B cell (primary cell): ENCODE data around the gene MAG. TPM values are rescaled to one million over a fixed set of nuclear protein-coding genes. Genes with fewer than 3 reads are reported as not detected.

Source experiments
- ATAC-seq: fragments of 200-7000 bp; cut with Tn5 transposase; one replicate; pipeline ENCODE4 v1.10.0; 2021; ENCODE audit warnings: low read depth, mild to moderate bottlenecking, moderate number of reproducible peaks, moderate library complexity
- CTCF ChIA-PET: fragments of 350-600 bp; sonication (Branson Sonifier 250); formaldehyde crosslinking; loops from one replicate; lab custom pipeline; 2021; ENCODE audit warnings: antibody characterized with exemption, inconsistent platforms; lab: Charles Lee
- POLR2A ChIA-PET: fragments of 350-600 bp; sonication (Branson Sonifier 250); formaldehyde crosslinking; loops from one replicate; lab custom pipeline; 2021; ENCODE audit warnings: antibody characterized with exemption; lab: Charles Lee
- DNase-seq: peaks from one replicate; pipeline ENCODE4 v3.0.0; 2013
- H2AFZ ChIP-seq: 2 replicates; pipeline ENCODE4 v1.6.1; 2012; ENCODE audit warnings: mild to moderate bottlenecking, low read depth, low read length; ENCODE audit not compliant: insufficient read depth, poor library complexity, severe bottlenecking
- H3K27ac ChIP-seq, 2 donors: 1 replicate in 1 of 2; 2 replicates in 1 of 2; pipeline ENCODE4 v1.5.1; 2012 to 2013; ENCODE audit warnings: low read length in 2 of 2, mild to moderate bottlenecking in 2 of 2, moderate library complexity in 1 of 2
- H3K27me3 ChIP-seq, 4 experiments: fragments of 200-600 bp in 1 of 4; sonication (generic) in 1 of 4; replicated peaks in 1 of 4; 1 replicate in 2 of 4; 2 replicates in 2 of 4; pipeline versions ENCODE4 v1.6.1 to v1.7.0; 2013 to 2016; ENCODE audit warnings: low read length in 3 of 4, mild to moderate bottlenecking in 2 of 4, mixed read lengths in 1 of 4, moderate library complexity in 1 of 4; ENCODE audit not compliant: insufficient read depth in 4 of 4, control insufficient read depth in 3 of 4; ENCODE audit errors: control extremely low read depth in 1 of 4
- H3K36me3 ChIP-seq, 2 experiments: replicated peaks in 1 of 2; 1 replicate in 1 of 2; 2 replicates in 1 of 2; pipeline versions ENCODE4 v1.6.1 to v1.7.1; 2013; ENCODE audit warnings: low read length in 1 of 2; ENCODE audit not compliant: insufficient read depth in 2 of 2, control insufficient read depth in 1 of 2; ENCODE audit errors: control extremely low read depth in 1 of 2, extremely low read depth in 1 of 2
- H3K4me1 ChIP-seq, 2 donors: fragments of 200-600 bp in 1 of 2; sonication (generic) in 1 of 2; 1 replicate in 1 of 2; 2 replicates in 1 of 2; pipeline versions ENCODE4 v1.5.1 to v1.6.1; 2013 to 2017; ENCODE audit warnings: low read length in 2 of 2; ENCODE audit not compliant: control insufficient read depth in 2 of 2, insufficient read depth in 2 of 2
- H3K4me2 ChIP-seq: replicated peaks from 2 replicates; pipeline ENCODE3; 2012; ENCODE audit warnings: mild to moderate bottlenecking, low read depth, low read length; ENCODE audit not compliant: poor library complexity, severe bottlenecking
- H3K4me3 ChIP-seq, 5 experiments: fragments of 200-600 bp in 1 of 5; sonication (generic) in 1 of 5; 1 replicate in 3 of 5; 2 replicates in 2 of 5; pipeline versions ENCODE4 v1.5.1 to v1.7.0; 2011 to 2016; ENCODE audit warnings: low read length in 4 of 5, mild to moderate bottlenecking in 4 of 5, low read depth in 2 of 5, control low read depth in 1 of 5, moderate library complexity in 1 of 5; ENCODE audit not compliant: insufficient read depth in 1 of 5; ENCODE audit errors: control extremely low read depth in 1 of 5, extremely low read depth in 1 of 5
- H3K79me2 ChIP-seq: fragments of 200-600 bp; sonication (generic); one replicate; pipeline ENCODE4 v1.6.0; 2016; ENCODE audit warnings: low read length; ENCODE audit not compliant: control insufficient read depth, insufficient read depth
- H3K9ac ChIP-seq: fragments of 200-600 bp; sonication (generic); 2 replicates; pipeline ENCODE4 v1.6.1; 2017; ENCODE audit warnings: mild to moderate bottlenecking, low read length, moderate library complexity
- H3K9me3 ChIP-seq, 3 donors: one replicate each; pipeline versions ENCODE4 v1.6.1 to v1.7.1; 2013; ENCODE audit warnings: low read length in 2 of 3; ENCODE audit not compliant: control insufficient read depth in 2 of 3, insufficient read depth in 1 of 3; ENCODE audit errors: control extremely low read depth in 1 of 3
- H4K20me1 ChIP-seq: 2 replicates; pipeline ENCODE4 v1.6.0; 2012; ENCODE audit warnings: mild to moderate bottlenecking, low read length; ENCODE audit not compliant: insufficient read depth, control insufficient read depth, poor library complexity, severe bottlenecking
- H3K27ac Mint-ChIP-seq: one replicate; pipeline ENCODE4 v1.8.0; 2021; ENCODE audit warnings: mixed read lengths
- H3K27me3 Mint-ChIP-seq: one replicate; pipeline ENCODE4 v1.8.0; 2021; ENCODE audit warnings: mixed read lengths
- H3K4me1 Mint-ChIP-seq: one replicate; pipeline ENCODE4 v1.8.0; 2021; ENCODE audit warnings: mixed read lengths
- H3K4me3 Mint-ChIP-seq: one replicate; pipeline ENCODE4 v1.8.0; 2021; ENCODE audit warnings: mixed read lengths
- H3K9me3 Mint-ChIP-seq: one replicate; pipeline ENCODE4 v1.8.0; 2022; ENCODE audit warnings: mixed read lengths; ENCODE audit not compliant: insufficient read depth
- CTCF ChIP-seq: fragments of 200-600 bp; IDR thresholded peaks from one replicate; pipeline ENCODE4 v1.8.0; 2022; ENCODE audit warnings: antibody characterized with exemption, mild to moderate bottlenecking
- EZH2 ChIP-seq: IDR thresholded peaks from 2 replicates; pipeline ENCODE4 v1.6.1; 2012; ENCODE audit warnings: borderline replicate concordance, low read depth, mild to moderate bottlenecking, moderate library complexity, low read length; ENCODE audit not compliant: insufficient read depth, poor library complexity, severe bottlenecking
- WGBS: methylation state at CpG from one replicate; pipeline ENCODE4 v1.1.5; 2013; ENCODE audit warnings: missing lambda C conversion rate; ENCODE audit not compliant: insufficient coverage; 5-methylcytosine and 5-hydroxymethylcytosine counted together
- intact Hi-C: fragments of 100-400 bp; cut with micrococcal nuclease; formaldehyde crosslinking; loops from one replicate; pipeline ENCODE4 v1.10.0; 2022
- polyA plus RNA-seq: library from polyadenylated mRNA; depleted of rRNA; stranded (reverse); fragments of >200 nt; gene quantifications from 2 replicates; pipeline ENCODE4 v1.2.3, GENCODE V29; 2012
- total RNA-seq, 2 donors: library from RNA; stranded (reverse); fragments of 120-200 nt in 1 of 2; gene quantifications; 1 replicate in 1 of 2; 2 replicates in 1 of 2; pipeline versions ENCODE4 v1.2.3 to v1.2.4, GENCODE V29; 2013 to 2022

MAG gene
- total and polyA plus RNA-seq, 2 donors (not counting 1 experiment from before 2014, with no cell fraction given): 0.12 to 0.58 TPM

GRCh38 chr19:35309481-35310279, 17.7 kb downstream of the MAG start:
- ATAC-seq: no peak
- no peak overlapping the region for H3K4me3 Mint-ChIP-seq
- no peaks in the 10 kb centered on the region for H3K27me3 Mint-ChIP-seq
- 94% methylated on average over 41 of the region's 47 CpGs for WGBS
- Histone ChIP-seq H3K36me3 (no peaks in the 10 kb centered on the region), H3K4me3 (no peak overlapping the region), H3K27me3 (no peaks in the 10 kb centered on the region), H4K20me1 (no peaks in the 10 kb centered on the region), H3K27ac (no peak overlapping the region), H3K79me2 (peaks cover 50% of the 10 kb centered on the region), H3K9ac (no peak overlapping the region), H2AFZ (no peak overlapping the region), H3K4me1 (peaks cover 30 to 65% of the 10 kb centered on the region in 2 donors), H3K9me3 (no peaks in the 10 kb centered on the region), H3K4me2 (no peak overlapping the region)
- DNase-seq: no peak
- TF ChIP-seq EZH2: no peak
- TF ChIP-seq CTCF: no peak
- POLR2A ChIA-PET: no interaction called here
- intact Hi-C loops: no loop called here
- CTCF ChIA-PET: no interaction called here
- peaks cover 51% of the 10 kb centered on the region for H3K4me1 Mint-ChIP-seq
- no peak overlapping the region for H3K27ac Mint-ChIP-seq
- no peaks in the 10 kb centered on the region for H3K9me3 Mint-ChIP-seq

- Histone ChIP-seq H4K20me1 (no peaks in the 10 kb centered on the region), H3K9ac (no peak overlapping the region), H3K9me3 (no peaks in the 10 kb centered on the region), H3K27me3 (no peaks in the 10 kb centered on the region), H3K4me3 (no peak overlapping the region), H3K27ac (no peak overlapping the region), H3K4me2 (peak overlapping the region; percentile 15), H3K4me1 (peaks cover 35 to 69% of the 10 kb centered on the region in 2 donors), H3K79me2 (peaks cover 57% of the 10 kb centered on the region), H3K36me3 (no peaks in the 10 kb centered on the region), H2AFZ (no peak overlapping the region)
- Mint-ChIP-seq H3K27ac (peak overlapping the region; percentile 37), H3K9me3 (no peaks in the 10 kb centered on the region), H3K4me3 (no peak overlapping the region), H3K4me1 (peaks cover 51% of the 10 kb centered on the region), H3K27me3 (no peaks in the 10 kb centered on the region)
- whole genome bisulfite sequencing: 76% methylated on average over 9 of the region's 12 CpGs
- DNase-seq (no peak), ATAC-seq (no peak)
- ChIA-PET CTCF (no interaction called here), POLR2A (no interaction called here)
- TF ChIP-seq CTCF (no peak), EZH2 (no peak)
- intact Hi-C loops: no loop called here
Measured at GRCh38 chr19:35310331-35310730, 18.4 kb downstream of the MAG start.
